Hematopoietic multipotent progenitor cell treated with erythropoietin and hydrocortisone succinate and interleukin-3 and kit ligand, for 4 days (in vitro differentiated cells): Measurements from ENCODE around the gene DKC1.

ENCODE experiments used
- DNase-seq: peaks from one replicate; pipeline ENCODE4 v3.0.0-alpha.2; 2015

Gene DKC1

DNA sequence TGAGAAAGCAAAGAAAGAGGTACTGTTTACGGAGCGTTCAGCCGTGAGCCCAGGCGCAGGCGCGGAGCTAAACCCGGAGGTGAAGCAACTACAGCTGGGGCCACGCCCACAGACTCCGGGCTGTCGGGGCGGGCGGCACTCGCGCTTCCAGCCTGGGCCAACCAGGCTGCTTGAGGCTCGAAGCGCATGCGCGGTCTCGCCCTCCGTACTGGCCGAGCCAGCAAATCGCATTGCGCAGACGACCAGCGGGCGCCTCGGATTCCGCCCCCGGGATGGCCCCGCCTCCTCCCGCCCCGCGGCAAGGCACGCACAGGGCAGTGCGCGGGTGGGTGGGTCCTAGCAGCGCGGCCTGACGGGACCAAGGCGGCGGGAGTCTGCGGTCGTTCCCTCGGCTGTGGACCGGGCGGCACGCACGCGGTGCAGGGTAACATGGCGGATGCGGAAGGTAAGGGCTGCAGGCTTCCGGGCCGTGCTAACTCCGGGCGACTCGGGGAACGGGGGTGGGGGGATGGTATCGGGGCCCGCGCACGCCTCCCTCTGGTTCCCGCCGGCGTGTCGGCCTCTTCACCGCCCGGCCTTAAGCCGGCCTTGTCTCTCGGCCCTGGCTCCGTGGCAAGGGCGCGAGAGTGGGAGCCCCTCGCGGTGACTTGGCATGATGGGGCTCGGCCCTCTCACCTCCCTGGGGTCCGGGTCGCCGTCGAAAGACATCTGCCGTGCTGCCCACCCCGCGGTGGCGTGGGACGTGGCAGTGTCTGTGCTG is at the start of gene DKC1:
TSS of gene DKC1 (plus strand) at position 328 of the 760 bp plus-strand sequence. CDS start at position 430, 102 bp downstream.
- peak; percentile 97 for DNase-seq

DNA sequence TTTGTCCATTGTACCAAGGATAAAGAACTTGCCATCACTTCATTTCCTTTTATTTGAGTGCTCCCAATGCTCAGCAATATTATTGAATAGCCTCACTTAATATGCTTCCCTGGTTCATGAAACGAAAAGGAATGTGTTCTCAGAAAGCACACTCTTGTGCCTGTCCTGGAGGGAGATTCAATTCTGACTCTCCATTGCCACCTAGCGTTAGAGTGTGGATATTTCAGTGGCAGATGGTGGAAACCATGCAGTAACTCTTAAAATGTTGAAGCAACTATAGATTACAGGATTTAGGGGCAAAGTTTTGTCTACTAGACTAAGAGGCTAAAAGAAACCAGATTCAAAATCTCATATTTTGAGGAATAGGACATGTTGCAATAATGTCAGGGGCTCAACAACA is 47.7 kb upstream of the DKC1 start:
- peak; percentile 76 for DNase-seq

DNA sequence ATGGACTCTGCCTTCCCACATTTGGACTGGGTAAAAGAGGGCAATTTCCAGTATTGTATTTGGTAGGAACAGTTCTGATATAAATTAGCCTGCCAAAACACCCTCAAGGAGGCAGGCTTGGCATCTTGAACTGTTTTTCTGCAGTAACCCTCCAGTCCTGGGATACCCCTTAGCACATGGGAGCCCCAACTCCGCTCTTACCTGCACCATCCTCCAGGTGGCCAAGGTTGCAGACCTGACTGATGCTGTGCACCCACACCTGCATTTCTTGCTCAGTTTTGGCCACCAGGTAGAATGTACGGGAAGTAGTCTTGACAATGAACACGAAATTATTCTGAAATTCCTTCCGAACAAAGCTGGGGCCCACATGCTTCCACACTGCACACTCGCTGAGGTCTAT is 46.8 kb upstream of the DKC1 start:
- no peak for DNase-seq

DNA sequence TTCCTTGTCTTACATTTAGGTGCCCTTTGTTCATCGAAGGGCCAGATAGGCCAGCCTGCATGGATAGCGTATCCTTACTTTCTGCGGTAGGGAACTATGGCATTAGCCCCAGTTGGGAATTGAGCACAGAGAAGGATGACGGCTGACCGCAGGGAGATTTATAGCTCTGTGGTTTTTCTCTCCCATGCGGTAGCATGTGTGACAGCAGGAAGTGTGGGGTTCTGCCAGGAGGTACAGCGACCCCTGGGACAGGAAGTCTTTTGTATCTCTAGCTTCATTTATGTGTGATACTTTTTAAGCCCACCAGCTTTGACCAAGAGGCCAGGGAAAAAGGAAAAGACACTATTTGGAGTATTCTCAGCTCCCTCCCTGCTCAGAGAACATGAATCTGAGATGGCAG is 44.8 kb upstream of the DKC1 start:
- DNase-seq, result peak; percentile 87

DNA sequence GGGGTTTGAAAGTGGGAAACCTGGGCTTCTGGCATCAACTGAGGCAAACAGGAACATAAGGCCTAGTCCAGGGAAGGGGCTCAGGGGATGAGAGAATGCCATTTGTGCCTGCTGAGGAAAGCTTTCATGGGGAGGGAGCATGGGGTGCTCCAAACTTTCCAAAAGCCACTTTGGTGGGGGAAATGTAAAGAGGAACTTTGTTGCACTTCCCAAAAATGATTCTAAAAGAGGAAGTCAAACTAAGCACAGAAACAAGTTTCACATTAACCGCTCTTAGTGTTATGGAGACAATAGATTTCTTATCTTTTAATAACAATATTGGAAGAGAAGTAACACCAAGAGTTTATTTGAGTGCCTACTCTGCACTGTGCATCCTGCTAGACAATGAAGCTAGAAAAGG is 44.0 kb upstream of the DKC1 start:
- peak; percentile 72 for DNase-seq

DNA sequence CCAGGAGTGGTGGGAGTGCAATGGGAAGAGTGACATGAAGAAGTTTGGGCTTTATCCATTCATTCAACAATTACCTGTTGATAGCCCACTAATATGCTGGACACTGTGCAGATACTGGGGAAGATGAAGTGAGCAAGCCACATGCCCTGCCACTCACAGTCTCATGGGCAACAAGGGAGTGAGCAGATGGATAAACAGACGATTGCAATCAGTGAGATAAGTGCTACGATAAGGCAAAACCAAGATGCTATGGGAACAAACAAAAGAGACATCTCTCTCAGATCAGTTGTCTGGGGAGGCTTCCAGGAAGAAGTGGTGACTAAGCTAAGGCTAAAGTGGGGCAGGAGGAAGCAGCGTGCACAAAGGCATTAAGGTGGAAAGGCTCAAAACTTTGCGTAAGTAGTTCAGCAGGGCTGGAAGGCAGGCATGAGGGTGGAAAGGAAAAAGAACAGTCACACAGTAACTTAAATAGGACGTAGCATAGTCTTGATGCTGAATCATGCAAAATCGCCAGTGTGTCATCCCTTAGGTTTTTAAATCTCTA is 43.5 kb upstream of the DKC1 start:
- peak; percentile 65 for DNase-seq

DNA sequence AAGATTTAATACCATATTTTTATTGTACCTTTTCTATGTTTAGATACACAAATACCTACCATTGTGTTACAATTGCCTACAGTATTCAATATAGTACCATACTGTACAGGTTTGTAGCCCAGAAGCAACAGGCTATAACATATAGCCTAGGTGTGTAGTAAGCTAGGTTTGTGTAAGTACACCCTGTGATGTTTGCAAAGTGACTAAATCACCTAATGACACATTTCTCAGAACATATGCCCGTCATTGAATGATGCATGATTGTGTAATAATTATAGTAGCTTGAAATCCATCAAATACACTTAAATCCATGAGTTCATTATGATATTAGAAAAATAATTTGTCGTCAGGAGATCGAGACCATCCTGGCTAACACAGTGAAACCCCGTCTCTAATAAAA is 42.6 kb upstream of the DKC1 start:
- DNase-seq, result no peak

DNA sequence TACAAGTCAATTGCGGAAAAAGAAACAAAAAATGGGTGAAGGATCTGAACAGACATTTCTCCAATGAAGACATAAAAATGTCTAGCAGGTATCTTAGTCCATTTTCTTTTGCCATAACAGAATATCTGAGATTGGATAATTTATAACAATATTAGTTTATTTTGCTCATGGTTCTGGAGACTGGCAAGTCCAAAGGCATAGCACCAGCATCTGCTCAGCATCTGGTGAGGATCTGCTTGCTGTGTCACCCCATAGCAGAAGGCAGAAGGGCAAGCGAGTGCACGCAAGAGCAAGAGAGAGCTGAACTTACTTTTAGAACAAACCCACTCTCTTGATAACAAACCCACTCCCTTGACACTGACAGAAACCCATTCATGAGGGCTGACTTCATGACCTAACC is 41.5 kb upstream of the DKC1 start:
- no peak for DNase-seq

DNA sequence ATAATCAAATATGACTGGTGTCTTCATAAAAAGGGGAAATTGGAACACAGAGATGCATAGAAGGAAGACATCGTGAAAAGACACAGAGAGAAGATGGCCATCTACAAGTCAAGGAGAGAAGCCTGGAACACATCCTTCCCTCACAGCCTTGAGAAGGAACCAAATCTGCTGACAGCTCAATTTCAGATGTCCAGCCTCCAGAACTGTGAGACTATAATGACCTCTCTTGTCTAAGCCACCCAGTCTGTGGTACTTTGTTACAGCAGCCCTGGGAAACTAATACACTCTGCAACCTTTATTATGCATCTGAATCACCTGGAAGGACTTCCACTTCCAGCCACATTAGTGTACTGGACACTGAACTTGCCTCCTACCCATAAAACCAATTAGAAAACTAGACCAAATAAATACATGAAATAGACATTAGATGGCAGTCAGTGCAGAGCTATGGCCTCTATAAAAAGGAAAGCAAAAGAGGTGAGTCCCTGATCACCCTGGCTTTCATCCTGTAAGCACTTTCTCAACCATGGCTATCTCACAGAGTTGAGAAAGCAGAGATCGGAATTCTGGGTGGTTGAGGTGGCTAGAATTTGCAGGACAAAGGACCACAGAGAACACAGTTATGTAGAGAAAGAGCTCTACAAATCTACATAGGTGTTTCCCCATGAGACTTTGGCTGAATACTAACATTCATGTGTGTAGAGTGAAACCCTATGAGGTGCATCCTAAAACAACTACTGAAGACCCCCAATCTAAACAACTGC is 37.5 kb upstream of the DKC1 start:
- DNase-seq, result no peak

DNA sequence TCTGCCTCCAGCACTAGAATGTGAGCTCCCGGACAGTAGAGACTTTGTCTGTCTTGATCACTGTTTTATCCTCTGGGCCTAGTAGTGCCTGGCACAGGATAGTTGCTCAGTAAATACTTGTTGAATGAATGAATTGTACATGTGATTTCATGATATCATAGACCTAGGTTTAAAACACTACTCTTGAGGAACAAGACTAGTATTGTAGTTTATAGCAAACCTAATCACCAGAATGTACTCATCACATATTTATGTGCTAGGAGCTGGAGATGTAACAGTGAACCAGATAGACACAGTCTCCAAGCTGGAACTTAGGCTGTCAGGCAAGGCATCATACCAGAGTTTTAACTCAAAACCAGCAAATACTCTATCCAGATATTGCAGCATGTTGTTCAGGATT is 35.2 kb upstream of the DKC1 start:
- DNase-seq, result no peak

DNA sequence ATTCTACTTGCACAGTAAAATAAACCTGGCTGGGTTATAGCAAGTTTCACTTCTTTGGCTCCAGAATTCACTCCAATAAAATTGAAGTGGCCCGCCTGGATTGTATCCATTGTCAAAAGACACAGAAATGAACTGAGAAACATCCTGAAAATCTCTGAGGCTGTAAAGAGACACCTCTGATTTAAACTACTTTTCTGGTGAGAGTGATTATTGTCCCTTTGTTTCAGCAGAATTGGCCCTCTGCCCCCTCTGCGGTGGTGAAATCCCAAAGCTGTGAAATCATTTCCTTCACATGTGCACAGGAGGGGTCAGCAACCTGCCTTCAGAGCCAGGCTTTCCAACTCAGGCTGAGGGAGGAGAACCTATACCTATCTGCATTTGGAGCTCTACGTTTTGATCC is 34.8 kb upstream of the DKC1 start:
- DNase-seq, result no peak

DNA sequence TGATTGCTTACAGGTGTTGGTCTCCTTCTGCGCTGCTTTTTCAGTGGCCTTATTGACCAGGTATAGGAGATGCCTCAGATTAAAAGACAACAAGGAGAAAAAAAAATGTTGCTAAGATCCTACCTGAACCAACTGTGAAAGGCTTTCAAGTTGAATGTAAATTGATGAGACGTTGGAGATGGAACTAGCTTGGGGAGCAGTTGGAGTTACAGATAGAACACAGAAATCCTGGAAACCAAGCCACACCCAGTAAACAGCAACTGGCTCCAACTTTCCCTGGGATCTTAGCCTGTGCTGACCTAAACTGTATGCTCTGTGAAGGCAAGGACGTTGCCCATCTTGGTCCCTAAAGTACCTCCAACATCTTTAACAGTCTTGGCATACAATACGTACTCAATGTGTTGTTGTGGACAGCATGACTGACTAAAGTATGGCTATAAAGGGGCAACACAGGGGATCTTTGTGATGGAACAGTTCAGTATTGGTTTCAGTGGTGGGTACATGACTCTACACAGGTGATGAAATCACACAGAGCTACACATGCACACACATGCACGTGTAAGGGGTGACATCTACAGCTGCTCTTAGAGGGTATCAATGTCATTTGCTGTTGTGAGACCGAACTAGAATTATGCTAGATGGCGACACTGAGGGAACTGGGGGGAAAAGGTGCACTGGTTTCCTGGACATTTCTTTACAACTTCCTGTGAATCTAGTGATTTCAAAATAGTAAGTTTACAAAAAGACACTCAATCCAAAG is 34.1 kb upstream of the DKC1 start:
- DNase-seq, result no peak

DNA sequence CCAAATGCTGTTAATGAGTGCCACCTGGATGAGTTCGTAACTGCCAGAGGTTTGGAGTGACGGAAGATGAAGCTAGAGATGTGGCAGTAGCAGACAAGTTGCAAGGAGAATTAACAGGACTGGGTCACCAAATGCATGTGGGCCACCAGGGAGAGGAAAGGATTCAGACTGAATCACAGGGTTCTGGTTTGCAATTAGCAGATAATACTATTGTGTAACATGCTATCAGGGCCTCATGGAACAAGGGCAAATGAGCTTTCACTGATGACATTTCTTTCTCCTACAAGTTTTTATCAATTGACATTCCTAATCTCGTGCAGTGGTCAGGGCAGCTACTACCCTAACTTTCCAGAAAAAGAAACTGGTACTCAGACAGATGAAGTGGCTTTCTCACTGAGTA is 33.2 kb upstream of the DKC1 start:
- DNase-seq, result no peak

DNA sequence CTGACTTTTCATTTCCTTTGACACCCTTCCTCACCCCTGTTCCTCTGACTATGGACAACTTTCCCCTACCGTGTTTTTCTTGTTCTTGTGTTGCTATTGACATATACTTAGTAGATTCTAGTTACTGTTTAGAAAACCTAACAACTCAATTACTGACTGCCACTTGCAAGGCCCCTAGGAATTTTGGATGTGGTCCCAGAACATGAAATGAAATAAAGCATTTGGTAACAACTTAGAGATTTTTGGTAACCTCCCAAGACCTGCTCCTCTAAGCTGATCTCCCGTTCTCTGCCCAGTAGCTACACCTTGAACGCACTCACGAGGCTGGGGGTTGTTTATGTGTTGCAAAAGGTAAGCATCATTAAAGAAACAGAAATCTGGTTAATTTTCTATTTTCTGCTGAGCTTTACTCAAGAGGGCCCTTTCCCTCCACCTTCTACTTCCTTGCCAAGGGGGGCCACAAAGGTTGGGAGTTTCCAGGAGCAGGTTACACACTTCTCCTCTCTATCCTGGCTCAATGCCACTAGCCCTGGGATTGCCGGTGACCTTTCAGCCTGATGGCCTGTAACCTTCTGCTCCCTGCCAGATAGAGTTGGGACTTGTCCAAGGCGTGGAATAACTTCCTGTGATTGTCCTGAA is 32.3 kb upstream of the DKC1 start:
- no peak for DNase-seq

DNA sequence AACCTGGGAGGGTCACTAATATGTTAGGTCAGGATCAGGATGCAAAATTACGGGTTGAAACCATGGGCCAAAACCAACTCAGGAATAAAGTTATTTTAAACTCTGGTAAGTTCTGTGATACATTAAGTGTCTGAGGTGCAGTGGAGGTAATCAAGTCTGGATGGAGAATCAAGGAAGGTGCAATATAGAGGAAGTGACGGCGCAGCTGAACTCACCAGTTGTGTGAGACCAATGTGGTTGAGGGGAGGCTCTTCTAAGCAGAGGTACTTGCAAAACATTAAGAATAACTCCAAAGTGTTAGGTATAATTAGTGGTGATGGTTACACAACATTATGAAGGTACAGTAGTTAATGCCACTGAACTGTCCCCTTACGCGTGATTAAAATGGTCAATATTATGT is 31.5 kb upstream of the DKC1 start:
- DNase-seq, result no peak

DNA sequence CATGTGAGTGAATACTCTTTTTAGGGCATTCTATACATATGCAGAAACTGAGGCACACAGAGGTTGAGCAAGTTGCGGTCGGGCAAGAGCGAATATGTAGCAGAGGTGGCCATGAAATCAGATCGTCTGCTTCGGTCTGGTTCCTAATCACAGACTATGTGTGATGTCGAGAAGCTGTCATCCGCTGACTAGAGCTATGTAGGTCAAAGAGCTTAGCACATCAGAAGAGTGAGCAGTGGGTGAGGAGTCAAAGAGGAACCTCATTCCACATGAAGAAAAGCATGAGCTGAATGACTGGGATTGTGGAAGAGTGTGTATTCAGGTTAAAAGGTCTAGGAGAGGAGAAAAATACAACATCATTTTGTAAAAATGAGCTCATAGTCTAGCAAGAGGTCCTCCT is 30.8 kb upstream of the DKC1 start:
- DNase-seq, result no peak

DNA sequence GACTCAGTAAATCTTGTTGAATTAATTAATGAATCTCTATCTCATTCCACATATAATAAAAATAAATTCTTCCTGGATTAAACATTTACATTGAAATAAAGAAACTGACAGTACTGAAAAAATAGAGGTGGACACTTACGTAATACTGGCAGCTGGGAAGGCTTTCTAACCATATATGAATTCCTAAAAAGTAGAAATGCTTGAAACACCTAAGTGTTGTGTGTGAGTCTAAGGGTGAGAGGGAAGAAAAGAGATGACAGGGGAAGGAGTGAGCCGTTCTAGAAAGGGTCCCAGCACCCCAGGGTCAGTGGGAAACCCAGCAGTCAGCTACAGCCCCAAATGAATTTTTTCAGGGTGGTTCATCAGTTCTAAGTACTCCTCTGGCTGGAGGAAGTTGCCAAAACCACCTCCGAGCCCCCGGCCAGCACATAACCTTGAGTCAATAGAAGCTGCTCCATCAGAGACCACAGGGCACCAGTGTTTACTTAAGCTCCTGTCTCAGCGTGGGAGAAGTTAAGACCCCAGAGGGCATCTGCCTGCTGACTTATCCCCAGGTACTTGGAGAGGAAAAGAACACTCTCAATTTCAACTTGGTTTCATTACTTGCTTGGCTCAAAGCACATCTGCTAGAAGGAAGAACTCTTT is 30.1 kb upstream of the DKC1 start:
- peak; percentile 53 for DNase-seq

DNA sequence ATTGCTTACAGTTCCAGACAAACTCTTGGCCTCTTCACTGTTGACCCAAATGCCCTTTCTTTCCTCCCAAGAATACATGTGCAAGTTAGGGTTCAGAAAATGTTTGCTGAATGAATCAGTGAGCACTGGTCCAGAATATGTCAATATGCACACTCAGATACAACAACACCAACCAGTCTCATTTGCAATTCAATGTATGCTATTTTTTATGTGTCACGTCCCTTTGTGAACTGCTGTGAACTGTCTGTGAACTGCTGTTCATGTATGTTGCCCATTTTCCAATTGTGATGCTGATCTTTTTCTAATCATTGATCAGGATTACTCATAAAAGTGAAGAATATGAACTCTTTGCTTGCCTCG is 29.6 kb upstream of the DKC1 start:
- no peak for DNase-seq

DNA sequence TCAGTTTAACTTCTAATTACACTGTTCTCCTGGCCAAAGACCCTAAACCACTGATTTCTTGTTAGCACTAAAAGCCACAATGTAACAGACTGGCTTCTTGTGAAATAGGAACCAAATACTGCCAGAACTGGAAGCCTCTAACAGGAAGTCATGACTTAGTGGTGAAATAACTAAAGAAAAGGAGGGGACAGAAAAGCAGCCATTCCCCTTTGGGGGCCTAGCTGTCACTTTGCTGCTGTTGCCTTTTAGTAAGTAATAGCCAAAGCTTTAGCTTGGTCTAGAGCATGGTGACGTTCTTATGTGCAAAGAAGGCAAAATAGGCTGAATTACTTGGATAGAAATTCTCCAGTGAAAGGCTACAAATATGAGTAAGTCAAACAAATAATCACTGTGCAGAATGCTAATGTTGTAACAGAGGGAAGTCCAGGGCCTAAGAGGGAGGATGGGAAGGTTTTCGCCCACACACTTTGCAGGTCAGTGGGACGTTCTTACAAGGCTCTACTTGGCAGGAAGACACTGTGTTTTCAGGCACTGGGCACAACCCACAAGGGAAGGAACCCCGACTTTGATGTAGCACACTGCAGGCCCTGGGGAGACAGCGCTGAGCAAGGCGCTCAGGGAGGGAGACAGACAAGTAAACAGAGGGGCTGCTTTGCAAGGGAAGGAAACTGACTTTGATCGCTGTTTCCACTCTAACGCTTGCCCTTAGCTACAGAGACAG is 28.4 kb upstream of the DKC1 start:
- peak; percentile 77 for DNase-seq

DNA sequence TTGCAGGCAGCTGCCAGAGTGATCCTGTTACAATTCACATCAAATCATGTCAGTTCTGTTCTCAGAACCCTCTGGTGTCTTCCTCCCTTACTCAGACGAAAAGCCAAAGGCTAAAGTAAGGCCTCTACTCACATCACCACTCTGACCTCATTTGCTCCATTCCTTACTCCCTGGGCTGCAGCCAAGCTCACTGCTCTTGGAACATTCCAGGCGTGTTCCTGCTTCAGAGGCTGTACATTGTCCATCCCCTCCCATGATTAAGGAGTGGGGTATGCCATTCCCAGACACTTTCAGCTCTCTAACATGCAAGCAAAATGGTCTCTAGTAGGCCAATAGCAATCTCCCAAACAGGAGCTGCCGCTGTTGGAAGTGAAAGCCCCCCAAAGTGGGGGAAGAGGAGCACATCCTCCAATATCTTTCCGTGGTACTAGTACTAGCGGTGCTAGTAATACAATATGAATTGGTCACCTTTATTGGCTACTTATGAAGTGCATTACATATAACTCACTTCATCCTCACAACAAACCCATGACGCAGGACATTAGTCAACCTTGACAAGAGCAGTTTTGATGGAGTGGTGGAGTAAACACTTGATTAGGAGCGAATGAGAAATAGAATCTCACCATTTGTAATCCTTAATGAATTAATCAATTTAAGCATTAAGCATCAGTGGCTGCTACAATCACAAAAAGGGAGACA is 26.8 kb upstream of the DKC1 start:
- no peak for DNase-seq

DNA sequence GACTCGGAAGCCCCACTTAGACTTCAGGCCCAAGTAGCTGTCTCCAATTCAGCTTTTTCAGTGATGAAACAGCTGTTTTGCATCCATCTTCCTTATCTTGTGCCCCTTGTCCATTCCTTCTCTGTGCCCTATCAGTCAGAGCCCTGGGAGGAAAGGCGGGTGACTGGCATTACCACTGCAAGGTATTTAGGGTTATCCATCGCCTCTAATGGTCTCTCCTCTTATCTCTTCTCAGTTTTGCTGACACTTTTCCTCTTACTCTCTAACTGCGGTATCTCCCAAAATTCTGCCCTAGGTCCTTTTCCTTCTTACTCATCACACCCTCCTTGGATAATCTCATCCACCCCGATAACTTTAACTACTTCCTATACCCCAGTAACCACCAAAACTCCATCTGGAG is 25.5 kb upstream of the DKC1 start:
- peak; percentile 63 for DNase-seq
